Osteoblast (primary cell): ENCODE data around the gene SEC23A. TPM values are rescaled to one million over a fixed set of nuclear protein-coding genes. Genes with fewer than 3 reads are reported as not detected.
"Not testable (repeated sequence)": the region's sequence is repeated elsewhere in the genome, so short reads cannot be mapped to it uniquely, and the experiment has no call there.

ENCODE experiments used
- DNase-seq: peaks from one replicate; pipeline ENCODE4 v3.0.0; 2011; ENCODE audit warnings: low spot score, mixed read lengths; ENCODE audit not compliant: insufficient read length; ENCODE audit errors: missing footprints
- H2AFZ ChIP-seq: 2 replicates; pipeline ENCODE4 v1.6.0; 2011; ENCODE audit warnings: mild to moderate bottlenecking, low read length
- H3K27ac ChIP-seq: 2 replicates; pipeline ENCODE4 v1.5.1; 2011; ENCODE audit warnings: mild to moderate bottlenecking, low read depth, low read length, moderate library complexity
- H3K27me3 ChIP-seq: 2 replicates; pipeline ENCODE4 v1.6.0; 2012; ENCODE audit warnings: mild to moderate bottlenecking, control low read depth, inconsistent platforms, low read length, moderate library complexity; ENCODE audit not compliant: insufficient read depth
- H3K36me3 ChIP-seq: 2 replicates; pipeline ENCODE4 v1.5.1; 2011; ENCODE audit warnings: mild to moderate bottlenecking, low read length, control low read depth, moderate library complexity; ENCODE audit not compliant: insufficient read depth
- H3K4me1 ChIP-seq: 2 replicates; pipeline ENCODE4 v1.5.1; 2011; ENCODE audit warnings: mild to moderate bottlenecking, low read length, control low read depth, moderate library complexity; ENCODE audit not compliant: insufficient read depth
- H3K4me2 ChIP-seq: 2 replicates; pipeline ENCODE4 v1.6.0; 2011; ENCODE audit warnings: mild to moderate bottlenecking, low read length; ENCODE audit not compliant: insufficient read depth
- H3K4me3 ChIP-seq: fragments of 200-600 bp; sonication (generic); 3 replicates; pipeline ENCODE4 v1.5.1; 2012; ENCODE audit warnings: mild to moderate bottlenecking, low read length, inconsistent platforms; ENCODE audit not compliant: insufficient read depth
- H3K79me2 ChIP-seq: 2 replicates; pipeline ENCODE4 v1.6.0; 2012; ENCODE audit warnings: mild to moderate bottlenecking, low read length, control low read depth, inconsistent platforms; ENCODE audit not compliant: insufficient read depth
- H3K9me3 ChIP-seq: 2 replicates; pipeline ENCODE4 v1.5.1; 2011; ENCODE audit warnings: low read depth, low read length, control low read depth
- H4K20me1 ChIP-seq: 2 replicates; pipeline ENCODE4 v1.6.0; 2012; ENCODE audit warnings: mild to moderate bottlenecking, low read length, control low read depth; ENCODE audit not compliant: insufficient read depth
- total RNA-seq: library from RNA; depleted of rRNA; stranded (reverse); fragments of >200 nt; gene quantifications from 2 replicates; pipeline ENCODE4 v1.2.3, GENCODE V29; 2012
- TF ChIP-seq, protein P1 (sequence below): IDR thresholded peaks from 2 replicates; pipeline ENCODE4 v1.5.1; 2011; ENCODE audit warnings: mild to moderate bottlenecking, low read depth, low read length, moderate library complexity; ENCODE audit errors: extremely low read depth

SEC23A gene
- total RNA-seq, 1 donor = 326 TPM

DNA sequence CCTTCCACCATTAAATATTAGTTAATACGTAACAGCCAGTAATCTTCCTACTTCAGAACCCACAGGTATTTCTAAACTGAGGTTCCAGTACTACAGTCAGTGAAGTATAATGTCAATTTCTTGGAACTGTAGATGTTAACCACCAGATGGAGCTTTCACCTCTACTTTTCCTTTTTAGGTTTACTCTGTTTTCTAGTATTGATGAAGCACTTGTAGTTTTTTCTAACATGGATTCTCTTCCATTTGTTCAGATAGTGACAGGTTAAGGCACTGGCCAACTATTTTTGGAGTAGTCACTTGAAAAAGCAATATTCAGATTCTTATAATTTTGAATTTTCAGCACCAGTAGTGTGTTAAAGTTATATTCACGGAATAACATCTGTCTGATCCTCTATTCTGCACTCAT is 4.6 kb upstream of the SEC23A start:
- Histone ChIP-seq H3K36me3 (no peaks in the 10 kb centered on the region), H3K4me2 (no peak overlapping the region), H3K27me3 (no peaks in the 10 kb centered on the region), H4K20me1 (no peaks in the 10 kb centered on the region), H3K9me3 (no peaks in the 10 kb centered on the region), H3K4me1 (peaks cover 5% of the 10 kb centered on the region), H2AFZ (no peak overlapping the region), H3K79me2 (peaks cover 21% of the 10 kb centered on the region), H3K27ac (no peak overlapping the region), H3K4me3 (no peak overlapping the region)
- TF ChIP-seq, protein P1, sequence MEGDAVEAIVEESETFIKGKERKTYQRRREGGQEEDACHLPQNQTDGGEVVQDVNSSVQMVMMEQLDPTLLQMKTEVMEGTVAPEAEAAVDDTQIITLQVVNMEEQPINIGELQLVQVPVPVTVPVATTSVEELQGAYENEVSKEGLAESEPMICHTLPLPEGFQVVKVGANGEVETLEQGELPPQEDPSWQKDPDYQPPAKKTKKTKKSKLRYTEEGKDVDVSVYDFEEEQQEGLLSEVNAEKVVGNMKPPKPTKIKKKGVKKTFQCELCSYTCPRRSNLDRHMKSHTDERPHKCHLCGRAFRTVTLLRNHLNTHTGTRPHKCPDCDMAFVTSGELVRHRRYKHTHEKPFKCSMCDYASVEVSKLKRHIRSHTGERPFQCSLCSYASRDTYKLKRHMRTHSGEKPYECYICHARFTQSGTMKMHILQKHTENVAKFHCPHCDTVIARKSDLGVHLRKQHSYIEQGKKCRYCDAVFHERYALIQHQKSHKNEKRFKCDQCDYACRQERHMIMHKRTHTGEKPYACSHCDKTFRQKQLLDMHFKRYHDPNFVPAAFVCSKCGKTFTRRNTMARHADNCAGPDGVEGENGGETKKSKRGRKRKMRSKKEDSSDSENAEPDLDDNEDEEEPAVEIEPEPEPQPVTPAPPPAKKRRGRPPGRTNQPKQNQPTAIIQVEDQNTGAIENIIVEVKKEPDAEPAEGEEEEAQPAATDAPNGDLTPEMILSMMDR = peak; percentile 53
- peak; percentile 78 for DNase-seq

DNA sequence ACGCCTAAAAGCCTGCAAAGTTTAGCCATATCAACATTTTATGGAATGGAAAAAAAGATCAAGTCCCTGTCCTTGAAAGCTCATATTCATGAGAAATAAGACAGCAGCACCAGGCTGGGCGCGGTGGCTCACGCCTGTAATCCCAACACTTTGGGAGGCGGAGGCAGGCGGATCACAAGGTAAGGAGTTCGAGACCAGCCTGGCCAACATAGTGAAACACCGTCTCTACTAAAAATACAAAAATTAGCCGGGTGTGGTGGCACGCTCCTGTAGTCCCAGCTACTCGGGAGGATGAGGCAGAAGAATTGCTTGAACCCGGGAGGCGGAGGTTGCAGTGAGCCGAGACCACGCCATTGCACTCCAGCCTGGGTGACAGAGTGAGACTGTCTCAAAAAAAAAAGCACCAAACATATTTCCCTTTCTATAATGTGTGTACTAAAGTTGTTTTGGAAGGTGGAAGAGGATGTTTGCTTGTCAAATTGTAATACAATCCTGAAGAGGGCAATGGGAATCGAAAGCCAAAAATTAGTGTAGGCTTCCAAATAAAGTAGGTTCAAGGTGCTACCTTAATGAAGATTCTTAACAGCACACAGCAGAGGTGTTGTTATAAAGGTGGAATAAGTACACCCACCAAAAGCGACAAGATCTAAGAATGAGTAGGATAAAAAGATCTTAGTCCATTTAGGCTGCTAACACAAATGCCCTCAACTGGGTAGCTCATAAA is 1.2 kb upstream of the SEC23A start:
- Histone ChIP-seq H3K4me2 (peak overlapping the region; percentile 96), H4K20me1 (peaks cover 16% of the 10 kb centered on the region), H3K79me2 (peaks cover 54% of the 10 kb centered on the region), H3K36me3 (peaks cover 10% of the 10 kb centered on the region), H3K4me1 (peaks cover 23% of the 10 kb centered on the region), H3K27ac (peak overlapping the region; percentile 80), H3K4me3 (peak overlapping the region; percentile 84)
- not testable (repeated sequence) for DNase-seq, H3K27me3 ChIP-seq, H3K9me3 ChIP-seq, H2AFZ ChIP-seq

DNA sequence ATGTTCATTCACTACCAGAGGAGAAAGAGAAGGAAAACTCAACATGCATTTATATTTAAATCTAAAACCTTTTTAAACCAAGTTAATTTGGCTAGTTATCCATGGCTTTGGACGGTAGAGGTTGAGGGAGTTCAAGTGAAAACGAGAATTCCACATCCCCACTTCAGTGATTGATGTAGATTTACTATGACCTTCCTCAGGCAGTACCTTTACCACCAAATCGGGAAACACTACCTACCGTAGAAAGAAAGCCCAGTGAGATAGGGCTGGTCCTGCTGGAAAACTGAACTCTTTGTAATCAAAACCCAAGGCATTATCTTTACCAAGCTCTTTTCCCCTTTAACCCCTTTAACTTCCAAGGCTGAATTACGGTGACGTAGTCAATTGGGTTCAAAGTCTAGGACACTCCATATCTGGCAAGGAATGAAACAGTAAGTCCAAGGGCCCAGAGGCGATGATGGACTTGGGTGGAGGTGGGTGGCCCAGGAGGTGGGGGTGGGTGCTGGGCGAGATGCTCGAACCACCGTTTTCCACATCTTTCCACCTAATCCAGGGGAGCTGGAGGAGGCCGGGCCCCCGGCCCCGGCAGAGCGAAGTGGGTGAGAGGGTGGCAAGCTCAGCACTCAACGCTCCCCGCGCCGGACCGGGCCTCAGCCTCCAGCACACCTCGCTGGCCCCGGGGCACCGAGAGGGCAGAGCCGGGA is 618 bp downstream of the SEC23A start:
- H3K36me3 ChIP-seq = peaks cover 10% of the 10 kb centered on the region
- H3K27me3 ChIP-seq = no peaks in the 10 kb centered on the region
- H3K4me3 ChIP-seq = peak overlapping the region; percentile 84
- peaks cover 72% of the 10 kb centered on the region for H3K79me2 ChIP-seq
- peaks cover 30% of the 10 kb centered on the region for H4K20me1 ChIP-seq
- H3K9me3 ChIP-seq = no peaks in the 10 kb centered on the region
- TF ChIP-seq, protein P1 = no peak
- peak overlapping the region; percentile 96 for H3K4me2 ChIP-seq
- H3K27ac ChIP-seq = peak overlapping the region; percentile 80
- peak overlapping the region; percentile 84 for H2AFZ ChIP-seq
- peaks cover 30% of the 10 kb centered on the region for H3K4me1 ChIP-seq
- peak; percentile 68 for DNase-seq

DNA sequence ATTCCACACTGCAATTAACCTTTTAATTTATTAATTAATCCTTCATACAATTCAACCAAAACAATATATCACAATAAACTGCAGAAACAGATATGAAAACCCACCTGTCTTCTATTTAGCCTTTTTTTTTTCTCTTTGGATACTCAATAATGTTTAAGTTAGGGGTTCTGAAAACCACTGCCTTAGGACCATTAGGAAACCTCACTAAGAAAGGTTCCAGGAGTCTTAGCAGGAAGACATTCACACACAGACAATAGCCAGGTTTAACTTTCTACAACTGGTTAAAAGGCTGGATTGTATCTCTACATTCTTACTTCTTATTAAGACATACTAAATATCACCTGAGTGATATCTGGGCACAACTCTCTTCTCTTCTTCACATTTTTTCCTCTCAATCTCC is 3.3 kb downstream of the SEC23A start:
- Histone ChIP-seq H3K4me1 (peaks cover 34% of the 10 kb centered on the region), H3K27me3 (no peaks in the 10 kb centered on the region), H2AFZ (no peak overlapping the region), H4K20me1 (peaks cover 50% of the 10 kb centered on the region), H3K36me3 (peaks cover 24% of the 10 kb centered on the region), H3K9me3 (no peaks in the 10 kb centered on the region), H3K4me3 (peak overlapping the region; percentile 52), H3K4me2 (peak overlapping the region; percentile 72), H3K27ac (no peak overlapping the region), H3K79me2 (peaks cover 98% of the 10 kb centered on the region)
- no peak for DNase-seq
- TF ChIP-seq, protein P1 = no peak

DNA sequence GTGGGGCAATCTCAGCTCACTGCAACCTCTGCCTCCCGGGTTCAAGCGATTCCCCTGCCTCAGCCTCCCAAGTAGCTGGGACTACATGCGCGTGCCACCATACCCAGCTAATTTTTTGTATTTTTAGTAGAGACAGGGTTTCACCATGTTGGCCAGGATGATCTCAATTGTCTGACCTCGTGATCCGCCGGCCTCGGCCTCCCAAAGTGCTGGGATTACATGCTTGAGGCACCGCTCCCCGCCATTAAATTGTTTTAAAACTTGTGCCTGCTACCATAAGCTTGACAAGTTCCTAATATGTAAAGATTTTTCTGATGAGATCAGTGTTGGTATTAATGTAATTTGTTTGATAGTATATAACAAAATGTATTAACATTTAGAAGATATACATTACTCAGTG is 3.8 kb downstream of the SEC23A start:
- DNase-seq, H3K27me3 ChIP-seq, H3K27ac ChIP-seq, H3K9me3 ChIP-seq, H2AFZ ChIP-seq, H3K4me3 ChIP-seq: not testable (repeated sequence)
- H3K79me2 ChIP-seq = peaks cover 97% of the 10 kb centered on the region
- H3K4me1 ChIP-seq = peaks cover 30% of the 10 kb centered on the region
- peaks cover 29% of the 10 kb centered on the region for H3K36me3 ChIP-seq
- peak overlapping the region; percentile 72 for H3K4me2 ChIP-seq
- H4K20me1 ChIP-seq = peaks cover 53% of the 10 kb centered on the region
